ENCODE data around the gene NBAS. TPM values are rescaled to one million over a fixed set of nuclear protein-coding genes. Genes with fewer than 3 reads are reported as not detected.

Gene NBAS
- total and polyA plus RNA-seq, 2 donors (not counting 1 experiment from before 2014, with no cell fraction given), result 27.0 to 124 TPM

GRCh38 chr2:15399241-15399640, 161.9 kb downstream of the NBAS start:
- Histone ChIP-seq H3K9ac (ENCODE audit: insufficient read depth, low read length) (no peak overlapping the region), H3K4me2 (ENCODE audit: extremely low read depth, insufficient read depth, low read length) (no peak overlapping the region), H3K27ac (ENCODE audit: insufficient read depth, low read length) (no peak overlapping the region), H3K4me1 (ENCODE audit: control insufficient read depth, extremely low read depth, insufficient read depth, low read length) (no peaks in the 10 kb centered on the region), H3K27me3 (ENCODE audit: control insufficient read depth, insufficient read depth, low read length) (no peaks in the 10 kb centered on the region), H3K4me3 (replicated peaks in 1 of 4; ENCODE audit: control extremely low read depth in 1 of 4, insufficient read depth in 1 of 4, low read depth in 3 of 4, low read length in 4 of 4) (no peak overlapping the region), H3K79me2 (ENCODE audit: control insufficient read depth, insufficient read depth, low read length) (no peaks in the 10 kb centered on the region), H4K20me1 (ENCODE audit: control insufficient read depth, extremely low read depth, insufficient read depth, low read length) (no peaks in the 10 kb centered on the region), H2AFZ (ENCODE audit: low read length) (no peak overlapping the region), H3K9me3 (ENCODE audit: control insufficient read depth, insufficient read depth, low read depth, low read length) (no peaks in the 10 kb centered on the region), H3K36me3 (ENCODE audit: control insufficient read depth, insufficient read depth, low read length) (no peaks in the 10 kb centered on the region)
- DNase-seq (ENCODE audit: low read depth in 2 of 2), result no peak
- TF ChIP-seq CTCF (conservative IDR thresholded peaks at IDR 0.05 in 1 of 2, IDR thresholded peaks at IDR 0.05 in 1 of 2; ENCODE audit: low read depth in 1 of 2, low read length in 2 of 2), result no peak
- no peak for TF ChIP-seq EZH2 (IDR thresholded peaks at IDR 0.05; ENCODE audit: low read length, missing control alignments)

- Histone ChIP-seq H3K36me3 (ENCODE audit: control insufficient read depth, insufficient read depth, low read length) (no peaks in the 10 kb centered on the region), H3K4me3 (replicated peaks in 1 of 4; ENCODE audit: control extremely low read depth in 1 of 4, insufficient read depth in 1 of 4, low read depth in 3 of 4, low read length in 4 of 4) (no peak overlapping the region), H3K4me1 (ENCODE audit: control insufficient read depth, extremely low read depth, insufficient read depth, low read length) (no peaks in the 10 kb centered on the region), H3K27ac (ENCODE audit: insufficient read depth, low read length) (no peak overlapping the region), H3K79me2 (ENCODE audit: control insufficient read depth, insufficient read depth, low read length) (no peaks in the 10 kb centered on the region), H3K27me3 (ENCODE audit: control insufficient read depth, insufficient read depth, low read length) (no peaks in the 10 kb centered on the region), H2AFZ (ENCODE audit: low read length) (no peak overlapping the region), H3K4me2 (ENCODE audit: extremely low read depth, insufficient read depth, low read length) (no peak overlapping the region), H4K20me1 (ENCODE audit: control insufficient read depth, extremely low read depth, insufficient read depth, low read length) (no peaks in the 10 kb centered on the region), H3K9me3 (ENCODE audit: control insufficient read depth, insufficient read depth, low read depth, low read length) (no peaks in the 10 kb centered on the region), H3K9ac (ENCODE audit: insufficient read depth, low read length) (no peak overlapping the region)
- TF ChIP-seq EZH2 (IDR thresholded peaks at IDR 0.05; ENCODE audit: low read length, missing control alignments), result no peak
- no peak for TF ChIP-seq CTCF (conservative IDR thresholded peaks at IDR 0.05 in 1 of 2, IDR thresholded peaks at IDR 0.05 in 1 of 2; ENCODE audit: low read depth in 1 of 2, low read length in 2 of 2)
- no peak for DNase-seq (ENCODE audit: low read depth in 2 of 2)
Measured at GRCh38 chr2:15391751-15392150, 169.4 kb downstream of the NBAS start.

- no peak for DNase-seq (ENCODE audit: low read depth in 2 of 2)
- H3K36me3 ChIP-seq (ENCODE audit: control insufficient read depth, insufficient read depth, low read length), result no peaks in the 10 kb centered on the region
Measured at GRCh38 chr2:15389895-15390294, 171.2 kb downstream of the NBAS start.

More at GRCh38 chr2:15389895-15390294, 171.2 kb downstream of the NBAS start:
- no peak overlapping the region for H3K4me2 ChIP-seq (ENCODE audit: extremely low read depth, insufficient read depth, low read length)
- TF ChIP-seq EZH2 (IDR thresholded peaks at IDR 0.05; ENCODE audit: low read length, missing control alignments) (no peak), CTCF (conservative IDR thresholded peaks at IDR 0.05 in 1 of 2, IDR thresholded peaks at IDR 0.05 in 1 of 2; ENCODE audit: low read depth in 1 of 2, low read length in 2 of 2) (no peak)
- H2AFZ ChIP-seq (ENCODE audit: low read length), result no peak overlapping the region
- no peak overlapping the region for H3K9ac ChIP-seq (ENCODE audit: insufficient read depth, low read length)
- H4K20me1 ChIP-seq (ENCODE audit: control insufficient read depth, extremely low read depth, insufficient read depth, low read length), result no peaks in the 10 kb centered on the region
- H3K79me2 ChIP-seq (ENCODE audit: control insufficient read depth, insufficient read depth, low read length), result no peaks in the 10 kb centered on the region
- H3K4me3 ChIP-seq (replicated peaks in 1 of 4; ENCODE audit: control extremely low read depth in 1 of 4, insufficient read depth in 1 of 4, low read depth in 3 of 4, low read length in 4 of 4), result no peak overlapping the region
- H3K27ac ChIP-seq (ENCODE audit: insufficient read depth, low read length), result no peak overlapping the region
- no peaks in the 10 kb centered on the region for H3K9me3 ChIP-seq (ENCODE audit: control insufficient read depth, insufficient read depth, low read depth, low read length)
- no peaks in the 10 kb centered on the region for H3K27me3 ChIP-seq (ENCODE audit: control insufficient read depth, insufficient read depth, low read length)
- H3K4me1 ChIP-seq (ENCODE audit: control insufficient read depth, extremely low read depth, insufficient read depth, low read length), result no peaks in the 10 kb centered on the region
